H9 (cell line): ENCODE results near the gene DIP2C. TPM values are rescaled to one million over a fixed set of nuclear protein-coding genes. Genes with fewer than 3 reads are reported as not detected.

ENCODE experiments used
- DNase-seq: peaks from one replicate; pipeline ENCODE4 v3.0.0-alpha.2; 2017
- H2AFZ ChIP-seq: one replicate; pipeline ENCODE4 v1.6.1; 2013; ENCODE audit warnings: mild to moderate bottlenecking, low read length, control low read depth, moderate library complexity
- H2AK5ac ChIP-seq: 2 replicates; pipeline ENCODE4 v1.6.1; 2013; ENCODE audit warnings: low read length, control low read depth, mixed read lengths; ENCODE audit not compliant: insufficient read length
- H2BK120ac ChIP-seq: one replicate; pipeline ENCODE4 v1.6.1; 2013; ENCODE audit warnings: low read depth, mild to moderate bottlenecking, low read length, control low read depth, inconsistent platforms; ENCODE audit not compliant: poor library complexity, severe bottlenecking
- H2BK12ac ChIP-seq: 2 replicates; pipeline ENCODE4 v1.6.1; 2013; ENCODE audit warnings: low read length, control low read depth, mixed read lengths, low read depth; ENCODE audit not compliant: insufficient read length
- H2BK15ac ChIP-seq: 2 replicates; pipeline ENCODE4 v1.6.1; 2013; ENCODE audit warnings: low read depth, low read length, control low read depth
- H2BK20ac ChIP-seq: one replicate; pipeline ENCODE4 v1.6.1; 2013; ENCODE audit warnings: low read depth, mild to moderate bottlenecking, low read length, control low read depth, inconsistent platforms; ENCODE audit not compliant: poor library complexity, severe bottlenecking
- H2BK5ac ChIP-seq: 2 replicates; pipeline ENCODE4 v1.6.1; 2013; ENCODE audit warnings: low read length, control low read depth, mixed read lengths; ENCODE audit not compliant: insufficient read length
- H3K14ac ChIP-seq: 2 replicates; pipeline ENCODE4 v1.6.1; 2013; ENCODE audit warnings: low read length, control low read depth; ENCODE audit not compliant: insufficient read depth
- H3K18ac ChIP-seq: 2 replicates; pipeline ENCODE4 v1.6.1; 2013; ENCODE audit warnings: low read depth, mild to moderate bottlenecking, mixed read lengths, low read length, control low read depth; ENCODE audit not compliant: insufficient read length
- H3K23ac ChIP-seq: 2 replicates; pipeline ENCODE4 v1.6.1; 2013; ENCODE audit warnings: low read length, control low read depth, mixed read lengths, low read depth; ENCODE audit not compliant: insufficient read length
- H3K23me2 ChIP-seq: 2 replicates; pipeline ENCODE4 v1.6.1; 2013; ENCODE audit warnings: low read depth, mild to moderate bottlenecking, mixed read lengths, low read length, control low read depth; ENCODE audit not compliant: insufficient read length, poor library complexity, severe bottlenecking
- H3K27ac ChIP-seq: 2 replicates; pipeline ENCODE4 v1.5.1; 2013; ENCODE audit warnings: low read length, control low read depth, mixed read lengths, low read depth; ENCODE audit not compliant: insufficient read length
- H3K27me3 ChIP-seq: 2 replicates; pipeline ENCODE4 v1.6.1; 2013; ENCODE audit warnings: low read length, control low read depth, inconsistent platforms; ENCODE audit not compliant: insufficient read depth
- H3K4ac ChIP-seq: 2 replicates; pipeline ENCODE4 v1.6.1; 2013; ENCODE audit warnings: low read depth, mild to moderate bottlenecking, control low read depth, inconsistent platforms, low read length, moderate library complexity
- H3K4me1 ChIP-seq: 2 replicates; pipeline ENCODE4 v1.6.1; 2013; ENCODE audit warnings: low read length, control low read depth, inconsistent platforms; ENCODE audit not compliant: insufficient read depth
- H3K4me2 ChIP-seq: 2 replicates; pipeline ENCODE4 v1.6.1; 2013; ENCODE audit warnings: low read length, control low read depth, mixed read lengths; ENCODE audit not compliant: insufficient read length, insufficient read depth
- H3K56ac ChIP-seq: 2 replicates; pipeline ENCODE4 v1.6.1; 2013; ENCODE audit warnings: low read depth, mild to moderate bottlenecking, mixed read lengths, low read length, control low read depth; ENCODE audit not compliant: insufficient read length
- H3K79me1 ChIP-seq: 2 replicates; pipeline ENCODE4 v1.6.1; 2013; ENCODE audit warnings: low read depth, mild to moderate bottlenecking, moderate library complexity, low read length, control low read depth, inconsistent platforms; ENCODE audit not compliant: insufficient read depth, poor library complexity, severe bottlenecking
- H3K79me2 ChIP-seq: 2 replicates; pipeline ENCODE4 v1.6.1; 2013; ENCODE audit warnings: low read length, control low read depth, inconsistent platforms; ENCODE audit not compliant: insufficient read depth
- H3K9ac ChIP-seq: 2 replicates; pipeline ENCODE4 v1.6.1; 2013; ENCODE audit warnings: low read length, control low read depth, mixed read lengths; ENCODE audit not compliant: insufficient read length; ENCODE audit errors: extremely low read depth
- H3K9me3 ChIP-seq: one replicate; pipeline ENCODE4 v1.6.1; 2013; ENCODE audit warnings: low read depth, low read length, inconsistent platforms; ENCODE audit not compliant: control insufficient read depth
- H3T11ph ChIP-seq: one replicate; pipeline ENCODE4 v1.6.1; 2013; ENCODE audit warnings: mild to moderate bottlenecking, low read length, control low read depth, inconsistent platforms
- H4K20me1 ChIP-seq: one replicate; pipeline ENCODE4 v1.6.1; 2013; ENCODE audit not compliant: control insufficient read depth, insufficient read length, insufficient read depth
- H4K5ac ChIP-seq: 2 replicates; pipeline ENCODE4 v1.6.1; 2013; ENCODE audit warnings: low read depth, mild to moderate bottlenecking, mixed read lengths, low read length, control low read depth; ENCODE audit not compliant: insufficient read length
- H4K8ac ChIP-seq: replicated peaks from 2 replicates; pipeline ENCODE4 v1.6.1; 2013; ENCODE audit warnings: low read length, control low read depth, mixed read lengths, low read depth; ENCODE audit not compliant: insufficient read length
- H4K91ac ChIP-seq: 2 replicates; pipeline ENCODE4 v1.6.1; 2013; ENCODE audit warnings: low read depth, mild to moderate bottlenecking, moderate library complexity, mixed read lengths, low read length, control low read depth; ENCODE audit not compliant: insufficient read length
- H3K27ac Mint-ChIP-seq, 3 experiments: 2 replicates in 2 of 3; 3 replicates in 1 of 3; pipeline ENCODE4 v1.8.0; 2020 to 2021; ENCODE audit warnings: mixed read lengths in 3 of 3, mild to moderate bottlenecking in 1 of 3, moderate library complexity in 1 of 3
- H3K27me3 Mint-ChIP-seq: 2 replicates; pipeline ENCODE4 v1.8.0; 2021; ENCODE audit warnings: low read depth, mild to moderate bottlenecking, moderate library complexity, mixed read lengths
- H3K36me3 Mint-ChIP-seq, 3 experiments: 2 replicates in 2 of 3; 3 replicates in 1 of 3; pipeline ENCODE4 v1.8.0; 2020 to 2021; ENCODE audit warnings: low read depth in 3 of 3, mixed read lengths in 3 of 3; ENCODE audit not compliant: insufficient read depth in 1 of 3
- H3K4me1 Mint-ChIP-seq, 2 experiments: 2 replicates each; pipeline ENCODE4 v1.8.0; 2020; ENCODE audit warnings: mixed read lengths in 2 of 2
- H3K4me3 Mint-ChIP-seq, 2 experiments: 2 replicates in 1 of 2; 3 replicates in 1 of 2; pipeline ENCODE4 v1.8.0; 2020 to 2021; ENCODE audit warnings: mild to moderate bottlenecking in 2 of 2, mixed read lengths in 2 of 2, moderate library complexity in 1 of 2
- H3K9me3 Mint-ChIP-seq, 2 experiments: 2 replicates in 1 of 2; 3 replicates in 1 of 2; pipeline ENCODE4 v1.8.0; 2020; ENCODE audit warnings: mild to moderate bottlenecking in 2 of 2, mixed read lengths in 2 of 2, moderate library complexity in 1 of 2
- WGBS: extraction: QIAGEN DNeasy Blood & Tissue Kit; methylation state at CpG from one replicate; pipeline ENCODE4 v1.1.7; 2013; ENCODE audit warnings: missing lambda C conversion rate, low lambda C conversion rate, mixed read lengths; ENCODE audit not compliant: insufficient read length; ENCODE audit errors: extremely low coverage; 5-methylcytosine and 5-hydroxymethylcytosine counted together
- total RNA-seq: library from RNA; stranded (reverse); gene quantifications from 2 replicates; pipeline ENCODE4 v1.2.1, GENCODE V29; 2021
- TF ChIP-seq, protein P1 (sequence below): fragments of 200-600 bp; sonication (generic); conservative IDR thresholded peaks from 3 replicates; pipeline ENCODE4 v1.8.0; 2021; ENCODE audit warnings: antibody characterized with exemption, mild to moderate bottlenecking

DIP2C gene
- total RNA-seq, 1 experiment from 2014 or later, result 7.9 TPM

DNA sequence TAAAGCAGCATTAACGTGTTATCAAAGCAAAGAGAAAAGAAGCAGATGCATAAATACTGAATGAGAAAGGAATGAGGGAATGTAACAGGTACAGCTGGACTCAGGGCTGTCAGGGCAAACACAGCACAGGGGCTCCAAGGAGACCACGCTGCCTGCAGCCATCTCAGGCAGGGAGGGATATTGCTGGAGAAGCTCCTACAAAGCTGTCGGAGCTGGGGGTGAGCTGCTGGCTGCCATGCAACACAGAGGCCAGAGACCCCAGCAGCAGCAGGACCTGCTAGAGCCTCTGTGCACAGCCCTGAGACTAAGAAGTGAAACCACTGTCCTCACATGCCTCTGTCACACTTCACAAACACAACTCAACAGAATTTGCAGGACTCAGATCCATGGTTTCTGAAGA, 235.8 kb downstream of the DIP2C start:
- H3K27ac Mint-ChIP-seq, result peak overlapping the region in 1 of 3 experiments; percentile 33; a peak in 2 of 7 replicates
- no peak overlapping the region for H2BK15ac ChIP-seq

More for the DNA sequence above, 235.8 kb downstream of the DIP2C start:
- Histone ChIP-seq H4K8ac (no peak overlapping the region), H3K9me3 (no peaks in the 10 kb centered on the region), H2AK5ac (no peak overlapping the region), H2AFZ (no peak overlapping the region), H3K79me1 (no peaks in the 10 kb centered on the region), H3K18ac (no peak overlapping the region), H3K56ac (no peak overlapping the region), H2BK120ac (no peak overlapping the region), H3K4me2 (no peak overlapping the region), H3K27me3 (no peaks in the 10 kb centered on the region), H2BK5ac (no peak overlapping the region), H3T11ph (no peak overlapping the region), H2BK20ac (no peak overlapping the region), H3K27ac (no peak overlapping the region), H3K4me1 (peaks cover 3% of the 10 kb centered on the region; the same call in 1 of the 2 replicates), H3K4ac (no peak overlapping the region), H3K9ac (no peak overlapping the region), H4K91ac (no peak overlapping the region), H3K23me2 (no peaks in the 10 kb centered on the region), H3K23ac (no peak overlapping the region), H4K20me1 (no peaks in the 10 kb centered on the region), H2BK12ac (no peak overlapping the region), H3K79me2 (no peaks in the 10 kb centered on the region), H4K5ac (no peak overlapping the region), H3K14ac (no peak overlapping the region)
- no peaks in the 10 kb centered on the region; a peak in 1 of 7 replicates for H3K36me3 Mint-ChIP-seq
- TF ChIP-seq, protein P1, sequence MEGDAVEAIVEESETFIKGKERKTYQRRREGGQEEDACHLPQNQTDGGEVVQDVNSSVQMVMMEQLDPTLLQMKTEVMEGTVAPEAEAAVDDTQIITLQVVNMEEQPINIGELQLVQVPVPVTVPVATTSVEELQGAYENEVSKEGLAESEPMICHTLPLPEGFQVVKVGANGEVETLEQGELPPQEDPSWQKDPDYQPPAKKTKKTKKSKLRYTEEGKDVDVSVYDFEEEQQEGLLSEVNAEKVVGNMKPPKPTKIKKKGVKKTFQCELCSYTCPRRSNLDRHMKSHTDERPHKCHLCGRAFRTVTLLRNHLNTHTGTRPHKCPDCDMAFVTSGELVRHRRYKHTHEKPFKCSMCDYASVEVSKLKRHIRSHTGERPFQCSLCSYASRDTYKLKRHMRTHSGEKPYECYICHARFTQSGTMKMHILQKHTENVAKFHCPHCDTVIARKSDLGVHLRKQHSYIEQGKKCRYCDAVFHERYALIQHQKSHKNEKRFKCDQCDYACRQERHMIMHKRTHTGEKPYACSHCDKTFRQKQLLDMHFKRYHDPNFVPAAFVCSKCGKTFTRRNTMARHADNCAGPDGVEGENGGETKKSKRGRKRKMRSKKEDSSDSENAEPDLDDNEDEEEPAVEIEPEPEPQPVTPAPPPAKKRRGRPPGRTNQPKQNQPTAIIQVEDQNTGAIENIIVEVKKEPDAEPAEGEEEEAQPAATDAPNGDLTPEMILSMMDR, result no peak
- H3K4me3 Mint-ChIP-seq, result no peak overlapping the region
- peaks cover 14 to 15% of the 10 kb centered on the region in 2 experiments for H3K4me1 Mint-ChIP-seq
- no peak for DNase-seq
- H3K9me3 Mint-ChIP-seq, result no peaks in the 10 kb centered on the region
- no CpG with 5 or more reads among the region's 3 CpGs for WGBS
- H3K27me3 Mint-ChIP-seq, result no peaks in the 10 kb centered on the region
